Measurements from ENCODE around the gene SCMH1. TPM values are rescaled to one million over a fixed set of nuclear protein-coding genes. Genes with fewer than 3 reads are reported as not detected.

SCMH1 gene
- total RNA-seq, 2 donors from 2014 or later = 24.1 to 34.3 TPM

- no peak for ATAC-seq
- intact Hi-C loops (cut with DNase I, micrococcal nuclease) = no loop called here
- DNase-seq = no peak
These were observed 243.4 kb downstream of the SCMH1 start for GRCh38 chr1:40998668-40999067.

- intact Hi-C loops (cut with DNase I, micrococcal nuclease) = no loop called here
- no peak for ATAC-seq
- DNase-seq = no peak
These were observed 245.0 kb downstream of the SCMH1 start for GRCh38 chr1:40997096-40997495.

- no peak for ATAC-seq
These were observed 253.0 kb downstream of the SCMH1 start for GRCh38 chr1:40989066-40989465.

GRCh38 chr1:40988280-40988679, 253.8 kb downstream of the SCMH1 start:
- ATAC-seq = no peak
- intact Hi-C loops (cut with DNase I, micrococcal nuclease) = no loop called here
- DNase-seq = no peak

More at GRCh38 chr1:40989066-40989465, 253.0 kb downstream of the SCMH1 start:
- intact Hi-C loops (cut with DNase I, micrococcal nuclease) = no loop called here
- DNase-seq = no peak

GRCh38 chr1:40987439-40988276, 254.4 kb downstream of the SCMH1 start:
- ATAC-seq = no peak
- intact Hi-C loops (cut with DNase I, micrococcal nuclease) = no loop called here
- no peak for DNase-seq

- intact Hi-C loops (cut with DNase I, micrococcal nuclease) = no loop called here
- no peak for ATAC-seq
- DNase-seq = no peak
These were observed 255.2 kb downstream of the SCMH1 start for GRCh38 chr1:40986956-40987355.

- DNase-seq (no peak), ATAC-seq (no peak)
- intact Hi-C loops (cut with DNase I, micrococcal nuclease) = no loop called here
These were observed 255.8 kb downstream of the SCMH1 start for GRCh38 chr1:40986328-40986783.

- ATAC-seq (no peak), DNase-seq (no peak)
- intact Hi-C loops (cut with DNase I, micrococcal nuclease) = no loop called here
These were observed 256.2 kb downstream of the SCMH1 start for GRCh38 chr1:40985875-40986274.

- ATAC-seq = no peak
- no peak for DNase-seq
- intact Hi-C loops (cut with DNase I, micrococcal nuclease) = no loop called here
These were observed 256.9 kb downstream of the SCMH1 start for GRCh38 chr1:40985161-40985560.

GRCh38 chr1:40984531-40984930, 257.6 kb downstream of the SCMH1 start:
- ATAC-seq (no peak), DNase-seq (no peak)
- intact Hi-C loops (cut with DNase I, micrococcal nuclease) = no loop called here

- intact Hi-C loops (cut with DNase I, micrococcal nuclease) = no loop called here
- DNase-seq = no peak
- no peak for ATAC-seq
These were observed 258.0 kb downstream of the SCMH1 start for GRCh38 chr1:40984066-40984465.

- ATAC-seq (no peak), DNase-seq (no peak)
- intact Hi-C loops (cut with DNase I, micrococcal nuclease) = no loop called here
These were observed 258.8 kb downstream of the SCMH1 start for GRCh38 chr1:40983286-40983685.

GRCh38 chr1:40982721-40983120, 259.4 kb downstream of the SCMH1 start:
- DNase-seq (no peak), ATAC-seq (no peak)
- intact Hi-C loops (cut with DNase I, micrococcal nuclease) = no loop called here

GRCh38 chr1:40981691-40982448, 260.2 kb downstream of the SCMH1 start:
- intact Hi-C loops (cut with DNase I, micrococcal nuclease) = no loop called here
- ATAC-seq = no peak

GRCh38 chr1:40980453-40981121, 261.5 kb downstream of the SCMH1 start:
- ATAC-seq = no peak
- peak; percentile 27 to 35 for DNase-seq
- intact Hi-C loops (cut with DNase I, micrococcal nuclease) = no loop called here

More at GRCh38 chr1:40981691-40982448, 260.2 kb downstream of the SCMH1 start:
- no peak for DNase-seq

GRCh38 chr1:40980068-40980452, 262.0 kb downstream of the SCMH1 start:
- DNase-seq (no peak), ATAC-seq (peak; percentile 29)
- intact Hi-C loops (cut with DNase I, micrococcal nuclease) = no loop called here

GRCh38 chr1:40979241-40980067, 262.7 kb downstream of the SCMH1 start, which contains the start of gene CTPS1:
CTPS1 (plus strand) TSS chr1:40979696; CDS start chr1:40983291, 3,595 bp downstream.
- peak; percentile 93 for ATAC-seq
- peak; percentile 93 to 96 for DNase-seq
- intact Hi-C loops (cut with DNase I, micrococcal nuclease) = no loop called here

GRCh38 chr1:40978886-40979240, 263.2 kb downstream of the SCMH1 start:
- ATAC-seq = no peak
- intact Hi-C loops (cut with DNase I, micrococcal nuclease) = no loop called here
- no peak for DNase-seq

- ATAC-seq (no peak), DNase-seq (no peak)
- intact Hi-C loops (cut with DNase I, micrococcal nuclease) = no loop called here
These were observed 264.4 kb downstream of the SCMH1 start for GRCh38 chr1:40977716-40978115.
